GM19239 (cell line): ENCODE data around the gene PCTP.

Source experiments
- DNase-seq: peaks from one replicate; pipeline ENCODE4 v3.0.0; 2011; ENCODE audit warnings: low spot score; ENCODE audit not compliant: insufficient read length
- FAIRE-seq: peaks from 2 replicates; lab custom pipeline; 2011; peaks lifted over from hg19 to GRCh38; lab: Jason Lieb, UNC

PCTP gene

DNA sequence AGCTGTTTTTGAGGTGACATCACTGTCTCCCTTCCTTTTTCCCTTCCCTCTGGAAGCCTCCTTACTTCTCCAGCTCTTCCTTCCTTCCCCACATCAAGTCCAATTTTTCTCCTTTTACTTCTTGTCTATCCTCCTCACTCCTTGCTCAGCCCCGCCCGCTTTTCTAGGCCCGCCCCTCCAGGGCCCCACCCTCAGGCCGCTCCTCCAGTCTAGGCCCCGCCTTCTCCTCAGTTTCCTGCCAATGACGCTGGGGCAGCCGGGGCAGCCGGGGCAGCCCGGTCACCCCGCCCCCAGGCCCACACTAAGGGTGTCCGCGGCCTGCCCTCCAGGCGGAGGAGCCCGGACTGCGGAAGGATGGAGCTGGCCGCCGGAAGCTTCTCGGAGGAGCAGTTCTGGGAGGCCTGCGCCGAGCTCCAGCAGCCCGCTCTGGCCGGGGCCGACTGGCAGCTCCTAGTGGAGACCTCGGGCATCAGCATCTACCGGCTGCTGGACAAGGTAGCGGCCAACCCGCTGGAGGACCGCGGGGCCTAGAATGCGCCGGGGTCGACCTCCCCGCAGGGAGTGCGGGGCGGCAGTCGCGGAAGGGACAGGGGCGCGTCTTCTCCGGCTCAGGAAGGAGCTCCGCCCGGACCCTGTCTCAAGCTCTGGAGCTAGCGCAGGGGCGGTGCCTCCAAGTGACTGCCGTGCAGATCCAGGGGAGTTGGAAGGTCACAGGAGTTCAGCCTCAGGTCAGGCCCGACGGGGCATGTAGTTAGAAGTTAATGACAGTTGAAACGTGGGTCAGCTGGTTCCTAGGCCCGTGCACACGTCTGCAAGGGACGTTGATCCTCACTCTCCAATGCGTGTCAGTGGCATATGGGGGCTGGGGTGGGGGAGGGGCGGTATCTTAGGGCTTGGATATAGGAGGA, at the start of gene PCTP:
Gene PCTP, plus strand, starts transcription at position 302 of the 908 bp plus-strand sequence. Its CDS starts 53 bp downstream, at position 355.
- DNase-seq (peak; percentile 71), FAIRE-seq (peak; percentile 91)

DNA sequence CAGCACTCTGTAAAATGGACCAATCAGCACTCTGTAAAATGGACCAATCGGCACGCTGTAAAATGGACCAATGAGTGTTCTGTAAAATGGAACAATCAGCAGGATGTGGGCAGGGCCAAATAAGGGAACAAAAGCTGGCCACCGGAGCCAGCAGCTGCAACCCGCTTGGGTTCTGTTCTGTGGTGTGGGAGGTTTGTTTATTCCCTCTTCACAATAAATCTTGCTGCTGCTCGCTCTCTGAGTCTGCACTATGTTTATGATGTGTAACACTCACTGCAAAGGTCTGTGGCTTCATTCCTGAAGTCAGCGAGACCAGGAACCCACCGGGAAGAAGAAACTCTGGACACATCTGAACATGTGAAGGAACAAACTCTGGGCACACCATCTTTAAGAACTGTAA, 48.7 kb upstream of the PCTP start:
- DNase-seq (no peak), FAIRE-seq (no peak)

DNA sequence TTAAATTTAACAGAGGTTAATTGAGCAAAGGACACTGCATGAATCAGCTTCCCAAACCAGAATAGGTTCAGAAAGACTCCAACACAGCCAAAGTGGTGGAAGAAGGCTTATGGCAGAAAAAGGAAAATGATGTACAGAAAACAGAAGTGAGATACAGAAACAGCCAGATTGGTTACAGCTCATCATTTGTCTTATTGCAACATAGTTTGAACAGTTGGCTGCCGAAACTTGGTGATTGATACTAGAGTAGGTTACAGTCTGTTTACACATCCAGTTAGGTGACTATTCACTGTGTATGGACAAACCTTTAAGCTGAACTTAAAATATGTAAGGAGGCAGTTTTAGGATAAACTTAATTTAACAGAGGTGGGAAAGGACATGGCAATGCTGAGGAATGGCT, 46.5 kb upstream of the PCTP start:
- DNase-seq = no peak
- no peak for FAIRE-seq

DNA sequence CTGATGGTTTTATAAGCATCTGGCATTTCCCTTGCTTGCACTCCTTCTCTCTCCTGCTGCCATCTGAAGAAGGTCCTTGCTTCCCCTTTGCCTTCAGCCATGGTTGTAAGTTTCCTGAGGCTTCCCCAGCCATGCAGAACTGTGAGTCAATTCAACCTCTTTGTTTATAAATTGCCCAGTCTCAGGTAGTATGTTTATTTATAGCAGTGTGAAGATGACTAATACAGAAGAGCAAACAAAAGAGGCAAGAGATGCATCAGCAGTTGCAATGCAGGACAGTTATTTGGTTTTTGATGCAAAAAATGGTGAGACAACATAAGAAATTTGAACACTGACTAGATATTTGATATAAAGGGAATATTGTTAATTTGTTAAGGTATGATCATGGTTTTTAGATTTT, 45.0 kb upstream of the PCTP start:
- DNase-seq (no peak), FAIRE-seq (no peak)

DNA sequence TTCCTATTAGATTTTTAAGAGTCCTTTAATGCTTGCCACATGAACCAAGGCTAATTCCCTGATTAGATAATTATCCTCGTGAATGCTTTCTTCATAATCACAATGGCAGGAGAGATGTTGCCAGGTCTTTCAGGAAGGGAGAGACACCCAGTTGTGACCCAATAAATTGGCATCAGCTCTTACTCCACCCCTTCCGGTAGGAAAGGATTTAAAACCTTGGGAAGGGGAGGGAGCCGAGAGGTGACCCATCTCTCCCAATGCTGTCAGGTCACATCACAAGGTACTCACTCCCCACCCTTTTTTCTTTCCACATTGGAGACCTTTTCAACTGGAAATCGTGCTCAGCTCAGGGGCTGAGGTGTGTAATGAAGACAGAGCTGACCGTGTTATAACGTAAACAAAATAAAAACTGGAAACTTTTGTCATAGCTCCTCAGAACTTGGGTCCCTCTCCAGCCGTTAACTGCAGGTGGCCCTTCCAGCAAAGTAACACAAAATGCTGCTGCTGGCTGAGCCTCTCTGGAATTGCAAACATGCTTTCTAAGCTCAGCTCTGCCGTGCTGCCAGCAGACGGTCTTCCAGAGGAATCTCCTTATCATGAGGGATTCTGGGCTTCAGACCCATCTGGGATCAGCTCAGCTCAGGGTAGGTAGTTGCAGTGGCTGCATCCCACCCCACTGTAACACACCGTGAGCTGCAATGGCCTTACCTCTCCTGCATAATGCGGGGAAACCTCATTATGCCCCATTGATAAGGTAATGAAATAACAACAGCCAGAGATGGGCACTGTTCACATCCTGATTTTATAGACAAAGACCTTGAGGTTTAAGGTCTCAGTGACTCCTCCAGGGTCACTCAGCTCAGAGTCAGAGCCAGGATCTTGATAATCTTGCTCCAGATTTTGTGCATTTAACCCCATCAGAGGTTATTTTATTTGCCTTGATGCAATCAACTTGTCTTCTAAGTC, 43.8 kb upstream of the PCTP start:
- DNase-seq = no peak
- FAIRE-seq = no peak

DNA sequence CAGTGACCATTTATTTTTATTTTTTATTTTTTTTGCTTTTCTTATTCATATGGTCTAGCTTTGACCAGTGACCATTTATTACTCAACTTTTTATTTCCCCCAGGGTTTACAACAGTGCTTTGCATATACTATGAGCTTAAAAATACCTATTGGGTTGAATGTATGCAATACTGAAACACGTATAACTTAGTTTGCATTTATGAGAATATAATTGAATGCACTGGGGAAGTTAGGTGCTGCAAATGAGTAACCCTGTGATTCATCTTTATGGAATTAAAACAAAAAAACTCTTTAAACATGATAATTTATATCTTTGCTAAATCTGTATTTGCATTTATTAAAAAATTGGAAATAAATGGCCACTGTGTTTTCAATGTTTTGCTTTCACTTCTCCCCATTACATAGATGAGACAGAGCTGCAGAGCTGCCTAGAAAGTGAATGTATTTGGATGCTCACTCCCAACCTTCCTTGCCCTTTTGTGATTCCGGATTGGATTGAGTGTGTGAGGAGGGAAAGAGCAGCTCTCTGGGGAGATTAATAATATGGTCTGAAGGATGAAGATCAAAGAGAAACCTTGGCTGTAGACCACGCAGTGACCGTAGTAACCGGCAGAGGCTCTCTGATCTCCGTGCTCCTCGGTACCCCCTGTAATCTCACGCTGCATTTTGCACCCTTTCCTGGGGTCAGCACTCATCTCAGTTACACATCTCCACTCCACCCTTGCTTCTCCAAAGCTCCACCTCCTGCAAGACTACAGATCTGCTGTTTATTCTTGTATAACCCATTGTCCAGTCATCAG, 42.5 kb upstream of the PCTP start:
- DNase-seq (no peak), FAIRE-seq (no peak)

DNA sequence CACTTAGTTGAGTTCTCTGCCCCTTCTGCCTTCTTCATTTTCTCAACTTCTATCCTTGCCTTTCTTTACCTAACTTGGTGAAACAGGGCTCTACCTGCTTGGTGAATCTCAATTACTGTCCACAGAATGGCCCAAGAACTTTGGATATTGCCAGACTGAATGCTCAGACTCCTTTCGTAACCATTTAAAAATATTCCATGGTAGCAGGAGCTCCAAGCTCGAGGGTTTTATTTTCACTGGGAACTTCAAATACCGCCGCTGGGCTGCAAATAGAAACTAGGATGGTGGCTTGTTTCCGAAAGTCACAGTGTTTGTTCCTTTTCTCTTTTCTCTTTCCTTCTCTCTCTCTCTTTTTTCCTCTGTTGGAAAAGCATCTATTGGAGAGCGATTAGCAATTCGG, 41.4 kb upstream of the PCTP start:
- DNase-seq = no peak
- FAIRE-seq = no peak

DNA sequence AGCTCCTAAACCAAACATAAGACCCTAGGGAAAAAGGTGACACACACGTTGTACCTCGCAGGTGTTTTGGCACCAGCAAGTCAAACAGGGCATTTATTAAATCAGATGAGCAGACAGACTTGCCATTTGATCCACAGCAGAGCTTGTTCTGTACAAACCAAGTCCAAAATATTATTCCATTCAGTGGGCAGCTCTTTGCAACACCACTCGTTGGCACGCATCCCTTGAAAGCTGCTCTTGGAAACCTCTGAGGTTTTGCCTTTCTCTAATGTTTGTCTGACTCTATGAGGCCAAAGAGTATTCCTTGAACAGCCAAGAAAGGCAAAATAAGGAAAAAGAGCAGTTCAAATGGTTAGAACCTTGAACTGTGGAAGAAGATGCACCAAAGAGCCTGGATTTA, 40.9 kb upstream of the PCTP start:
- FAIRE-seq = no peak
- DNase-seq = no peak

DNA sequence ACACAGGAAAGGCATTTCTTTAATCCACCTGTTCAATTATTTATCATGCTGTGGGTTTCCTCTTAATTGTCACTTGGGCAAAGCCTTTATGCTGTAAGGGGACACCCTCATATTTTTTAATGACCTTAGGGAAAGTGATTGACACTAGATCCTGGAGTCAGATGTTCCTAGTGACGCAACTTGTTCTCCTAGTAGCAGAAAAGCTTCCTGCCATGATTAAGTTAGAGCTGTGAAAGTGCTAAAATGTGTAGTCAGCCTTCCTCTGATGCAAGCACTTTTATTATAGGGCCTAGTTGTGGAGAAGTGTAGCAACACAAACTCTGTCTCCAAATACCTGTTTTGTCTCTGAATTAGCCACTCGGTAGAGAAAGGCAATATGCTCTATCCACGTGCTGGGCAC, 40.4 kb upstream of the PCTP start:
- FAIRE-seq = no peak
- no peak for DNase-seq

DNA sequence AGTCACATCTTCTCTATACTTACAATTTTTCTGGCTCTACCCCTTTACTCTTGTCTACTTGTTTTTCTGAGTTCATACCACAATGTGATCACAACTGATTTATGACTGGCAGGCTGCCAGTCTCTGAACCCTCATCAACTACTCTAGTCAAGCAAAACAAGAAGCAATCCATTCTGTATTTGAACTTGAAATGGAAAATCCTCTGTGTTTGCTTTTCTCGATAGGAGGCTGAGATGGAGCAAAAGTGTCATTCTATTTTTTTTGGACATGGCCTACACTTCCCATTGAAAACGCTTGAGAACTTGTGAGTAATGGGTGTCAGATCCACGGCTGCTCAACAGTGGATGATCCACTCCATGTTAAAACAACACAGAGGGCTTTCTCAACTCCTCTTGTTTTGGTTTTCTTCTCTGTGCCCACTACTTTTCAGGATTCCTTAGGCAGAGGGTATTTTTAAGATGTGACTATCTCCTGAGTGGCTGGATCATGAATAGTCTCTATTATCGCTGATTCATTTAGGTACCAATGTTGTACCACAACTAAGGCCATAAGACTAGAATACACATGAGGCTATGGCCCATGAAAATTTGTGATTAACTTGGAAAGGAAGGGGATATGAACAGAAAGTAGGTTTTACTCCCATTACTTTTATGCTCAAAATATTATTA, 39.9 kb upstream of the PCTP start:
- FAIRE-seq (no peak), DNase-seq (no peak)

DNA sequence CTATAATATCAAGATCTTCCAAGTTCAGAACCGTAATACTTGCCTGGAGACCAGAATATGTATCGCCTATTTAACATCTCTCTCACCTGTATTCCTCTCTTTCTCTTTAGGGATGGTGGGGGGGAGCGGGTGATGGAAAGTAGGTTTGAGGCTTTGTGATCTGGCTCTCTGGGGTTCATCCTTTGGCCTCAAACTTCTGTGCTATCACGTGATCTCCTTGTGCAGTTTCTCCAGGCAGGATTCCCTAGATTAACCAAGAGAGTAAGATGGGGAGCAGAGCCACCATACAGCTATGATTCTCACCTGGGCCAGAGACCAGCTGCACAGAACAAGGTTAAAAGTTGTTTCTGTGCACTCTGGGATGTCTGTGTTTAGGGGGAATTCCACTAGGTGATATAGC, 33.4 kb upstream of the PCTP start:
- FAIRE-seq (no peak), DNase-seq (no peak)

DNA sequence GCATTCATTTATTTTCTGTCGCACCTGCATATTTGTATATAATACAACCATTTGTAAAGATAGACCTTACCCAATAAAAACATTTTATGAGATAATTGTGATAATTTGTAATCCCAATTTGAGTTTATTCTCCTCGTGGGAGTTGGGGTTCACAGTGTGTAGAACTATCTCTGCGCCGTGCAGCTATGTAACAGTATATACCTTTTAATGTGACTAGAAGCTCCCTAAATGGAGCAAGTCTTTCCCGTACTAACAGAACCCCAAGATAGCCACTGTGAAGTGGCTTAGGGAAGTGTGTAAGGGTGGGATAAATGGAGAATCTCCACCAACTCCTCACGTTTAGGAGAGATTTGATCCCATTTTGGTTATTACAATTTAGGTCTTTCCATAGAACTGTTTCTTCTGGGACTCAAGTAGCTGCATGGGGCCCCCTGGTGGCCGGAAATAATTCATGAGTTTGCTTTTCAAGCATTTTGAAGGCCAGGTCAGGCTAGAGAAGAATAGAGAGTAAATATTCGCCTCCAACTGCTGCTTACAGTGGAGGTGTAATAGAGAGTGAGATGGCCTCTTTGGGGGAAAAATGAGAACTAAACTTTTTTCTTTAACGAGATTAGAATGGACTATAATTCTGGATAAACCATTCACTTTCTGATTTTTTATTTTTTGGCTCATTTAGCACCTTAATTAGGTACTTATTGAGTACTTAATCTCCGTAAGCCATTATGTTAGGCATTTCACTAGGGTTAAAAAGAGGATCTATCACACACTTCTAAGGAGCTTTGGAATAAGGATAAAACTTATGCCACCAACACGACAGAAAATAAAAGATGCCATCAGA, 32.7 kb upstream of the PCTP start:
- DNase-seq = no peak

DNA sequence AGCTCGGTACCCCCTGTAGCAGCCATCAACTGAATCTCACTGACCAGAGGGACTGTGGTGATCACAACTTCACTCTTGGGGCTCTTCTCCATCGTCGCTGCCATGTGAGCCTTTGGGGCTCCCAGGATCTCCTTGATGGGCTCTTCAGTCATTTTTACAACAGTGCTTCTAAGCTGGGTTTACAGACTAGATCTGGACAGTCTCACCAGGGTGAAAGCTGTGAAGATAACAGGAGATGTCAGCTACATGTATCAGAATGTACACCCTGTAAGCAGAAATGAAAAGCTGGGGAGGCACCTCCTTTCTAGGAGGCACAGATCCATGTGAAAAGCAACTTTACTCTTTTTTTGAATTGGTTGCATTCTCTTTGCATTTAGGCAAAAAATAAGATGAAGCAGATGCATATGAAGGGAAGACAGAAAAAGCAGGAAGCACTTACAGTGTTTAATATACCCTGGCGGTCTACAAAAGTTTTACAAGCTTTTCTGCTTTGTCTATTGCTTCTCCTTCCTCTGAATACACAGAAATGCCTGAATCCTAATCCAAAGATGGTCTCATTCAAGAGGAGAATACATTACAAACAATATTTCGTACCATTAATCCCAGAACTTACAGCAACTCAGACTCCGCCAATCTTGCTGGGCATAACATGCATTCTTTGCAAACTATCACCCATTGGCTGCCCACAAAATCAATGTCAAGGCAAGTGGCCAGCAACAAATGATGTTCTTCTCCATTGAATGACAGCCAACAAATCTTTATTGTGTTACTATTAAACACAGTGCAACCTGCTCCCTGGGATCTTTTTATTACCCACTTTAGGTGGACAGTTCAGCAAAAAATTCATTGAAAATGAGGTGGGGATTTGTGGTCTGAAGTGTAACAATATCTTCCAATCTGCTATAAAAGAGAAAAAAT, 29.7 kb upstream of the PCTP start:
- FAIRE-seq (no peak), DNase-seq (no peak)

More for the DNA sequence above, 32.7 kb upstream of the PCTP start:
- peak; percentile 99 for FAIRE-seq

DNA sequence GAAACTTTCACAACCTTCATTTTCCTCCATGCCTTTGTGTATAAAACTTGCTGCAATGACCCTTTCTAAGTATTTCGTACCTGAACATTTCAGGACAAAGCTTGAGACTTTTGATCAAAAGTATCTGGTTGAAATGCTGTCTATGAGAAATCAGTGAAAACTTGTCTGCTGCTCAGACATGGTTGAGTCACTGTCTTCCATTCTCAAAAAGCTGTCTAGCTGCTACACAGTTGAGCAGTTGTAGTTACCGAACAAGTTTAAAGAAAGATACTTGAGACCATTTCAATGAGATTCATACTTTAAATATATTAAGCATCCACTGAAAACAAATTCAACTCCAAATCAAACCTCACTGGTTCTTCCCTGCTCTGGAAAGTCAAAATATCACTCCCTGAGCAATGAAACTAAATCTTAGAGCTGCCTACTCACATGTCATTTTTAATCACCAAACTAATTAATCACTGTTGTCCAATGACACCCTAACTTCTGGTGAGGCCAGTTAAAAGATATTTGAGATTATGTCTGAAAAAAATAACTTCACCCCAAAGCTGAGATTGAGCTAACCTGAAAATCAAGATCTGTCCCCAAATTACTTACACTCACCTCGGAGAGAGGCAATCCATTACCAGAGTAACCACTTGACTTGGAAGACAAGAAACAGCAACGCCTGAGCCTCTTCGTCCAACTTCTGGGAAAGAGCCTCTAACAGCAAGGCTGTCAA, 28.7 kb upstream of the PCTP start:
- DNase-seq = no peak
- FAIRE-seq = no peak

DNA sequence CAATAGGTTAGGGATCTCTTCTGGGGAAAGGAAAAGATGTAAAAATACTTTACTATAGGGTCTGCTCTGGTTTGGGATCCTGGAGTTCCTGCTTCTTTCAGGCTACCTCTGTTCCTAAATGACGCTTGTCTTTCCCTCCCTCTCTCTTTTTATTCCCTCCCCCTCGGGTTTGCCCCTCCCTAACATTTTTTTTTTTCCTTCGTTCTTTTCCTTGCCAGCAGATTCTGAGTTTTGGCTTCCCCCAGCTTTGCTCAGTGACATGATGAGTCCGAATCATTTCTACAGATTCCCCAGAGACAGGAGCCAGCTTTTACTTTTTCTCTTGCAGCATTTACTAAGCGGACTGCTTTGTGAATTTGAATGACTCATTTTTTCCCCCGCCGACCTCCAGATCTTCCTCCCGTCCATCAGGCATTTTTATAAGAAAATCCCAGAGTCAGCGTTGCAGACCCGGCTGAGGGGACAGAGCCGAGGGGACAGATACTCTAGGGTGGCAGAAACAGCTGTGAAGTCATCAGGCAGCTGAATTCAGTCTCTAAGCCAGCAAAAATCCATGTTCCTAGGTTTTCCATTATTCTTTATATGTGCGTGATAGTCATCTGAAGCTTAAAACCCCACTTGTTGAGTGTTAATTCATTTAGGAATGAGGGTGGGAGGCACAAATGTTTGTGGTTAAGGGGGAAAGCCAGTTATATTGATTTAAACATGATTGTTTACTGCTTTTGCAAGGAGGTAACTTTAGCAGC, 27.9 kb upstream of the PCTP start, which contains the start of gene TMEM100:
Gene TMEM100, minus strand, starts transcription at position 123 of the 746 bp plus-strand sequence. CDS start 1,794 bp downstream, outside the sequence.
- DNase-seq = no peak
- no peak for FAIRE-seq

DNA sequence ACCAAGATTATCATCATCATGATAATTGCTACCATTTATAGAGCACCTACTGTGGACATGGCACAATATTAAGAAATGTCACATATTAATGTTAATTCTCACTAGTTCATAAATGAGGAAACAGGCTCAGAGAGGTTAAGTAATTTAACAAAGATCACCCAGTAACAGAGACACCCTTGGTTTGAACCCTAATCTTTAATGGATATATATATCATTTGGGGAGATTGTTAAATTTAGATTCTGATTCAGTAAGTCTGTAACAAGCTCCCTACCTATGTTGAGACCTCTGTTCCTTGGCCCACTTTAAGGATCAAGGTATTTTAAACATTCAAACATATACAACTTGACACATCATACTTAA, 27.4 kb upstream of the PCTP start:
- DNase-seq (no peak), FAIRE-seq (no peak)
